HepG2 (cell line): ENCODE data around the gene MIDN. TPM values are rescaled to one million over a fixed set of nuclear protein-coding genes. Genes with fewer than 3 reads are reported as not detected.

Experiments used
- BHLHE40 ChIP-seq: IDR thresholded peaks from 2 replicates; pipeline ENCODE4 v1.6.1; 2011; ENCODE audit warnings: low read length, improper control_type of control experiment
- ETV6 ChIP-seq: sonication (generic); formaldehyde crosslinking; conservative IDR thresholded peaks from 2 replicates; pipeline ENCODE4 v1.4.0; 2020; ENCODE audit warnings: missing genetic modification reagents
- FOXK1 ChIP-seq: sonication (generic); formaldehyde crosslinking; IDR thresholded peaks from 2 replicates; pipeline ENCODE4 v1.4.0; 2020; ENCODE audit warnings: low read depth, missing genetic modification reagents, borderline replicate concordance
- KLF16 ChIP-seq, 2 experiments: sonication (generic) in 1 of 2; formaldehyde crosslinking in 1 of 2; IDR thresholded peaks; 2 replicates each; pipeline versions ENCODE4 v1.6.1 to v1.8.0; 2016 to 2023; ENCODE audit warnings: missing genetic modification reagents in 2 of 2, missing compliant biosample characterization in 1 of 2
- NR2F1 ChIP-seq, 2 experiments: fragments of 450-650 bp in 1 of 2; formaldehyde crosslinking in 1 of 2; IDR thresholded peaks; 2 replicates each; pipeline versions ENCODE4 v1.5.0 to v1.6.1; 2016 to 2020; ENCODE audit warnings: mild to moderate bottlenecking in 1 of 2, missing compliant biosample characterization in 1 of 2, missing genetic modification reagents in 1 of 2, moderate library complexity in 1 of 2
- SYNCRIP ChIP-seq: fragments of 200-400 bp; formaldehyde crosslinking; IDR thresholded peaks from 2 replicates; pipeline ENCODE4 v1.6.1; 2018; ENCODE audit warnings: mild to moderate bottlenecking, low read depth, low read length; ENCODE audit not compliant: insufficient read depth
- TEAD3 ChIP-seq: optimal IDR thresholded peaks from 2 replicates; pipeline ENCODE3; 2016; ENCODE audit warnings: borderline replicate concordance
- ZNF367 ChIP-seq: sonication (generic); formaldehyde crosslinking; IDR thresholded peaks from 2 replicates; pipeline ENCODE4 v1.4.0; 2020; ENCODE audit warnings: missing genetic modification reagents, borderline replicate concordance
- ZNF574 ChIP-seq: sonication (generic); formaldehyde crosslinking; IDR thresholded peaks from 2 replicates; pipeline ENCODE4 v1.4.0; 2020; ENCODE audit warnings: missing genetic modification reagents
- ZNF749 ChIP-seq: sonication (generic); formaldehyde crosslinking; IDR thresholded peaks from 2 replicates; pipeline ENCODE4 v1.8.0; 2022; ENCODE audit warnings: mild to moderate bottlenecking, missing genetic modification reagents, moderate library complexity, borderline replicate concordance
- ZNF773 ChIP-seq: sonication (generic); formaldehyde crosslinking; IDR thresholded peaks from 2 replicates; pipeline ENCODE4 v1.4.0; 2020; ENCODE audit warnings: missing genetic modification reagents, borderline replicate concordance
- ZNF792 ChIP-seq: IDR thresholded peaks from 2 replicates; pipeline ENCODE4 v1.6.1; 2016
- ZNF878 ChIP-seq: sonication (generic); formaldehyde crosslinking; IDR thresholded peaks from 2 replicates; pipeline ENCODE4 v1.8.1; 2023; ENCODE audit warnings: mild to moderate bottlenecking, missing genetic modification reagents, moderate library complexity
- ZSCAN22 ChIP-seq: sonication (generic); formaldehyde crosslinking; IDR thresholded peaks from 2 replicates; pipeline ENCODE4 v1.4.0; 2020; ENCODE audit warnings: mild to moderate bottlenecking, missing genetic modification reagents
- ZSCAN9 ChIP-seq: IDR thresholded peaks from 2 replicates; pipeline ENCODE4 v1.6.1; 2016; ENCODE audit warnings: borderline replicate concordance
- polyA plus RNA-seq, 8 experiments: library from polyadenylated mRNA; depleted of rRNA in 3 of 8; stranded (reverse) in 7 of 8; unstranded in 1 of 8; fragments of >200 nt; fragmentation: Illumina TruSeq in 4 of 8; extraction: Trizol in 4 of 8; gene quantifications; 2 replicates each; pipeline versions ENCODE4 v1.2.1 to v1.2.3, GENCODE V29; 2011 to 2016; ENCODE audit warnings: low read depth in 4 of 8, missing spikeins in 1 of 8, mixed read lengths in 1 of 8; ENCODE audit not compliant: insufficient read depth in 1 of 8
- total RNA-seq, 5 experiments: library from RNA; depleted of rRNA; stranded (reverse); fragments of >200 nt; fragmentation: Illumina TruSeq; extraction: Trizol; gene quantifications; 2 replicates each; pipeline ENCODE4 v1.2.3, GENCODE V29; 2016; ENCODE audit warnings: low read depth in 1 of 5
- TF ChIP-seq, protein P1 (sequence below): sonication (generic); formaldehyde crosslinking; IDR thresholded peaks from 2 replicates; pipeline ENCODE4 v1.8.0; 2022; ENCODE audit warnings: missing genetic modification reagents, mild to moderate bottlenecking, borderline replicate concordance
- TF ChIP-seq, protein P2 (sequence below): sonication (generic); formaldehyde crosslinking; IDR thresholded peaks from 2 replicates; pipeline ENCODE4 v1.8.0; 2022; ENCODE audit warnings: missing genetic modification reagents, low read depth, mild to moderate bottlenecking, borderline replicate concordance
- TF ChIP-seq, protein P3 (sequence below): IDR thresholded peaks from 2 replicates; pipeline ENCODE4 v1.6.1; 2018; ENCODE audit warnings: missing genetic modification reagents
- TF ChIP-seq, protein P4 (sequence below): sonication (generic); formaldehyde crosslinking; IDR thresholded peaks from 2 replicates; pipeline ENCODE4 v1.4.0; 2020; ENCODE audit warnings: missing genetic modification reagents

MIDN gene
- total and polyA plus RNA-seq, 2 of the 13 experiments (the other 11 are each of a cell fraction or from before 2014, with no cell fraction given), result 8.4 to 18.0 TPM

DNA sequence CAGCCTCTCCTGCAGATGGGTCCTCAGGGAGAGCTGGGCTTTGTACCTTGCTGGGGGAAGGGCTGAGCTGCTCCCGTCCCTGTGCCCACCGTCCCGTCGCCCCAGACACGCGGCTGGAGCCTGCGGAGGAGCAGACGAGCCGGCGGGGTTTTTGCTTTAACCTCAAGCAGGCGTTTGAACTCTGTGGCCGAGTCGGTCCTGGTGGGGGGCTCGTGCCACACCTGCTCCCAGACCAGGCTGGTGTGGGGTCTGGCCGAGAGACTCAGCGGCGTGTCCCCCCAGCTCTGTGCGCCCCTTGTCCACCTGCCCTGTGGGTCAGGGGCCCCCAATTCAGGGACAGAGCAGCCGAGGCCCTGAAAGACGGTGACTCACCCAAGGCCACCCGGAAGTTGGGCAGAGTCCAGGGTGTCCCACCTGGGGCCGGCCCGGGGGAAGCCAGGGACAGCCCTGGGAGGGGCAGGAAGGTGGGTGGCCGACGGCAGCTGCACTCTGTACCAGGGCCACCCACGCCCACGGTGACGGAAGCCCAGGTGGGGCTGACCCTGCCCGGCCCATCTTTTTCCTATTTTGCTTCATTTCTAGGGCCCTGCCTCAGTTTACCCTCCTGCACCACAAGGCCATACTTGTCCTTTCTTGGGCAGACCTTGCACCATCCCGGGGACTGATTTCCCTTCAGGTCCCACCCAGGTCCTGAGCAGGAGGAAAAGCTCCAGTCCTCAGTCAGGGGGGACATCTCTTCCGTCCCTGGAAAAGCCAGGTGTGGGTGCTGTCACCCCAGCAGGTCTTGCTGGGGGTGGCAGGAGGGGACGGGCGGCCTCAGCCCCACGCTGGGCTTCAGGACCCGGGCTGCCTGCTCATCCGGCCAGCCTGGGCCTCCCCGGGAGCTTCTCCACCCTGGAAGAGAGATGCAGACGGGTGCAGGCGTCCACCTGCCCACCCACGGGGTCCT is 42.6 kb downstream of the MIDN start (continued):
- TF ChIP-seq, protein P1, sequence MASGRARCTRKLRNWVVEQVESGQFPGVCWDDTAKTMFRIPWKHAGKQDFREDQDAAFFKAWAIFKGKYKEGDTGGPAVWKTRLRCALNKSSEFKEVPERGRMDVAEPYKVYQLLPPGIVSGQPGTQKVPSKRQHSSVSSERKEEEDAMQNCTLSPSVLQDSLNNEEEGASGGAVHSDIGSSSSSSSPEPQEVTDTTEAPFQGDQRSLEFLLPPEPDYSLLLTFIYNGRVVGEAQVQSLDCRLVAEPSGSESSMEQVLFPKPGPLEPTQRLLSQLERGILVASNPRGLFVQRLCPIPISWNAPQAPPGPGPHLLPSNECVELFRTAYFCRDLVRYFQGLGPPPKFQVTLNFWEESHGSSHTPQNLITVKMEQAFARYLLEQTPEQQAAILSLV (CRISPR knock-in tag), result peak; percentile 96
- TF ChIP-seq ZNF878, result no peak
- TF ChIP-seq ZNF749 (CRISPR knock-in tag), result peak; percentile 72; the same call in 1 of the 2 replicates
- peak; percentile 54; the same call in 1 of the 2 replicates for TF ChIP-seq FOXK1
- TF ChIP-seq, protein P2, sequence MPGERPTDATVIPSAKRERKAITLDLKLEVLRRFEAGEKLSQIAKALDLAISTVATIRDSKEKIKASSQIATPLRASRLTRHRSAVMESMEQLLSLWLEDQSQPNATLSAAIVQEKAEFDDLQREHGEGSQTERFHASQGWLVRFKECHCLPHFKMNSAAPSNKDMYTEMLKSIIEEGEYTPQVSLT, result peak; percentile 79; the same call in 1 of the 2 replicates
- TF ChIP-seq, protein P3, sequence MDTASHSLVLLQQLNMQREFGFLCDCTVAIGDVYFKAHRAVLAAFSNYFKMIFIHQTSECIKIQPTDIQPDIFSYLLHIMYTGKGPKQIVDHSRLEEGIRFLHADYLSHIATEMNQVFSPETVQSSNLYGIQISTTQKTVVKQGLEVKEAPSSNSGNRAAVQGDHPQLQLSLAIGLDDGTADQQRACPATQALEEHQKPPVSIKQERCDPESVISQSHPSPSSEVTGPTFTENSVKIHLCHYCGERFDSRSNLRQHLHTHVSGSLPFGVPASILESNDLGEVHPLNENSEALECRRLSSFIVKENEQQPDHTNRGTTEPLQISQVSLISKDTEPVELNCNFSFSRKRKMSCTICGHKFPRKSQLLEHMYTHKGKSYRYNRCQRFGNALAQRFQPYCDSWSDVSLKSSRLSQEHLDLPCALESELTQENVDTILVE (CRISPR knock-in tag), result peak; percentile 83; the same call in 1 of the 2 replicates
- TF ChIP-seq ZNF367, result no peak
- peak; percentile 77 for TF ChIP-seq TEAD3 (CRISPR knock-in tag)
- peak; percentile 4; the same call in 1 of the 2 replicates for TF ChIP-seq BHLHE40
- peak in 1 of 2 experiments; percentile 93; a peak in 2 of 4 replicates for TF ChIP-seq KLF16 (CRISPR knock-in tag; IDR thresholded peaks at IDR 0.05)
- peak; percentile 59 to 76 for TF ChIP-seq NR2F1 (CRISPR knock-in tag; IDR thresholded peaks at IDR 0.05)
- no peak; the same call in none of the 2 replicates for TF ChIP-seq ZNF792 (CRISPR knock-in tag)
- no peak for TF ChIP-seq ZSCAN22 (CRISPR knock-in tag)
- TF ChIP-seq, protein P4, sequence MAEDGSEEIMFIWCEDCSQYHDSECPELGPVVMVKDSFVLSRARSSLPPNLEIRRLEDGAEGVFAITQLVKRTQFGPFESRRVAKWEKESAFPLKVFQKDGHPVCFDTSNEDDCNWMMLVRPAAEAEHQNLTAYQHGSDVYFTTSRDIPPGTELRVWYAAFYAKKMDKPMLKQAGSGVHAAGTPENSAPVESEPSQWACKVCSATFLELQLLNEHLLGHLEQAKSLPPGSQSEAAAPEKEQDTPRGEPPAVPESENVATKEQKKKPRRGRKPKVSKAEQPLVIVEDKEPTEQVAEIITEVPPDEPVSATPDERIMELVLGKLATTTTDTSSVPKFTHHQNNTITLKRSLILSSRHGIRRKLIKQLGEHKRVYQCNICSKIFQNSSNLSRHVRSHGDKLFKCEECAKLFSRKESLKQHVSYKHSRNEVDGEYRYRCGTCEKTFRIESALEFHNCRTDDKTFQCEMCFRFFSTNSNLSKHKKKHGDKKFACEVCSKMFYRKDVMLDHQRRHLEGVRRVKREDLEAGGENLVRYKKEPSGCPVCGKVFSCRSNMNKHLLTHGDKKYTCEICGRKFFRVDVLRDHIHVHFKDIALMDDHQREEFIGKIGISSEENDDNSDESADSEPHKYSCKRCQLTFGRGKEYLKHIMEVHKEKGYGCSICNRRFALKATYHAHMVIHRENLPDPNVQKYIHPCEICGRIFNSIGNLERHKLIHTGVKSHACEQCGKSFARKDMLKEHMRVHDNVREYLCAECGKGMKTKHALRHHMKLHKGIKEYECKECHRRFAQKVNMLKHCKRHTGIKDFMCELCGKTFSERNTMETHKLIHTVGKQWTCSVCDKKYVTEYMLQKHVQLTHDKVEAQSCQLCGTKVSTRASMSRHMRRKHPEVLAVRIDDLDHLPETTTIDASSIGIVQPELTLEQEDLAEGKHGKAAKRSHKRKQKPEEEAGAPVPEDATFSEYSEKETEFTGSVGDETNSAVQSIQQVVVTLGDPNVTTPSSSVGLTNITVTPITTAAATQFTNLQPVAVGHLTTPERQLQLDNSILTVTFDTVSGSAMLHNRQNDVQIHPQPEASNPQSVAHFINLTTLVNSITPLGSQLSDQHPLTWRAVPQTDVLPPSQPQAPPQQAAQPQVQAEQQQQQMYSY (CRISPR knock-in tag), result no peak
- peak; percentile 74 for TF ChIP-seq ZNF574 (CRISPR knock-in tag)
- TF ChIP-seq ETV6, result 0 out of 2 replicates have a peak, but pooled peaks have one; percentile 54
- no peak for TF ChIP-seq SYNCRIP
- peak; percentile 73; the same call in 1 of the 2 replicates for TF ChIP-seq ZSCAN9 (CRISPR knock-in tag)
- TF ChIP-seq ZNF773 (CRISPR knock-in tag), result no peak
